Thyroid gland (tissue), 4 donors: ENCODE data around the gene SLC25A30. TPM values are rescaled to one million over a fixed set of nuclear protein-coding genes. Genes with fewer than 3 reads are reported as not detected.

Experiments used
- DNase-seq, 2 donors: peaks; one replicate each; pipeline ENCODE4 v3.0.0-alpha.2; 2019
- H3K27ac ChIP-seq, 3 donors: fragments of 200-600 bp; sonication (generic); 1 replicate in 2 of 3; 2 replicates in 1 of 3; pipeline ENCODE4 v1.5.1; 2016 to 2019; ENCODE audit warnings: mild to moderate bottlenecking in 1 of 3, moderate library complexity in 1 of 3
- H3K27me3 ChIP-seq: fragments of 200-600 bp; sonication (generic); one replicate; pipeline ENCODE4 v1.5.1; 2019
- H3K36me3 ChIP-seq, 2 donors: fragments of 200-600 bp; sonication (generic); one replicate each; pipeline ENCODE4 v1.5.1; 2016 to 2019
- H3K4me1 ChIP-seq, 2 donors: fragments of 200-600 bp; sonication (generic); one replicate each; pipeline ENCODE4 v1.5.1; 2017 to 2019
- H3K4me3 ChIP-seq, 3 donors: fragments of 200-600 bp; sonication (generic); replicated peaks in 1 of 3; 1 replicate in 2 of 3; 2 replicates in 1 of 3; pipeline ENCODE4 v1.5.1; 2016; ENCODE audit warnings: mild to moderate bottlenecking in 1 of 3
- H3K9me3 ChIP-seq: fragments of 200-600 bp; sonication (generic); one replicate; pipeline ENCODE4 v1.5.1; 2017
- POLR2A ChIP-seq, 2 donors: fragments of 450-650 bp; IDR thresholded peaks; one replicate each; pipeline ENCODE4 v1.6.1; 2017; ENCODE audit warnings: antibody characterized with exemption in 2 of 2, mild to moderate bottlenecking in 2 of 2, moderate library complexity in 1 of 2
- WGBS, 2 donors: methylation state at CpG; one replicate each; pipeline ENCODE4 v1.1.5; 2017; 5-methylcytosine and 5-hydroxymethylcytosine counted together
- intact Hi-C: fragments of 100-400 bp; cut with DNase I; formaldehyde crosslinking; loops from one replicate; pipeline ENCODE4 v1.15.1; 2023
- total RNA-seq, 4 donors: library from RNA; depleted of rRNA; stranded (reverse); fragments of >200 nt; gene quantifications; one replicate each; pipeline ENCODE4 v1.2.3, GENCODE V29; 2016
- TF ChIP-seq, protein P1 (sequence below), 6 experiments: fragments of 200-600 bp in 3 of 6; fragments of 450-650 bp in 3 of 6; sonication (generic) in 3 of 6; IDR thresholded peaks; one replicate each; pipeline ENCODE4 v1.5.1; 2016 to 2019; ENCODE audit warnings: antibody characterized with exemption in 6 of 6, mild to moderate bottlenecking in 2 of 6, inconsistent platforms in 1 of 6, moderate library complexity in 1 of 6

SLC25A30 gene
- total RNA-seq, 4 donors from 2014 or later, result 11.3 to 16.1 (median 15.9) TPM

DNA sequence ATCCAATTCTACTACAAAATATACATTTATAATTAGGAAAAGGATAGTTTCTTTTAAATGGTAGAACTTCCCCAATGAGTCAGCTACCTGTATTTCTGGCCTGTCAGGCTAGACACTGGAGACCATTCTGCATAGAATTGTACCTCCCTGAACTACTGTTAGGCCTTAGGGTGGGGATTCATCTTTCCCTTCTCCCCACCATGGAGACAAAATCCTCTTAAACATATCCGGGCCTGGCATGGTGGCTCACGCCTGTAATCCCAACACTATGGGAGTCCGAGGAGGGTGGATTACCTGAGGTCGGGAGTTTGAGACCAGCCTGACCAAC, 52.7 kb downstream of the SLC25A30 start:
- 98 to 100% methylated on average over 4 of the region's 4 CpGs for WGBS, 2 donors
- intact Hi-C loops, result no loop called here
- Histone ChIP-seq H3K9me3 (no peaks in the 10 kb centered on the region), H3K27me3 (no peaks in the 10 kb centered on the region), H3K36me3 (no peaks in the 10 kb centered on the region), H3K4me1 (peaks cover under 1 to 13% of the 10 kb centered on the region in 2 donors), H3K27ac (no peak overlapping the region), H3K4me3 (no peak overlapping the region)
- TF ChIP-seq, protein P1, sequence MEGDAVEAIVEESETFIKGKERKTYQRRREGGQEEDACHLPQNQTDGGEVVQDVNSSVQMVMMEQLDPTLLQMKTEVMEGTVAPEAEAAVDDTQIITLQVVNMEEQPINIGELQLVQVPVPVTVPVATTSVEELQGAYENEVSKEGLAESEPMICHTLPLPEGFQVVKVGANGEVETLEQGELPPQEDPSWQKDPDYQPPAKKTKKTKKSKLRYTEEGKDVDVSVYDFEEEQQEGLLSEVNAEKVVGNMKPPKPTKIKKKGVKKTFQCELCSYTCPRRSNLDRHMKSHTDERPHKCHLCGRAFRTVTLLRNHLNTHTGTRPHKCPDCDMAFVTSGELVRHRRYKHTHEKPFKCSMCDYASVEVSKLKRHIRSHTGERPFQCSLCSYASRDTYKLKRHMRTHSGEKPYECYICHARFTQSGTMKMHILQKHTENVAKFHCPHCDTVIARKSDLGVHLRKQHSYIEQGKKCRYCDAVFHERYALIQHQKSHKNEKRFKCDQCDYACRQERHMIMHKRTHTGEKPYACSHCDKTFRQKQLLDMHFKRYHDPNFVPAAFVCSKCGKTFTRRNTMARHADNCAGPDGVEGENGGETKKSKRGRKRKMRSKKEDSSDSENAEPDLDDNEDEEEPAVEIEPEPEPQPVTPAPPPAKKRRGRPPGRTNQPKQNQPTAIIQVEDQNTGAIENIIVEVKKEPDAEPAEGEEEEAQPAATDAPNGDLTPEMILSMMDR (IDR thresholded peaks at IDR 0.05), result no peak
- TF ChIP-seq POLR2A (IDR thresholded peaks at IDR 0.05), result no peak
- DNase-seq, result no peak

DNA sequence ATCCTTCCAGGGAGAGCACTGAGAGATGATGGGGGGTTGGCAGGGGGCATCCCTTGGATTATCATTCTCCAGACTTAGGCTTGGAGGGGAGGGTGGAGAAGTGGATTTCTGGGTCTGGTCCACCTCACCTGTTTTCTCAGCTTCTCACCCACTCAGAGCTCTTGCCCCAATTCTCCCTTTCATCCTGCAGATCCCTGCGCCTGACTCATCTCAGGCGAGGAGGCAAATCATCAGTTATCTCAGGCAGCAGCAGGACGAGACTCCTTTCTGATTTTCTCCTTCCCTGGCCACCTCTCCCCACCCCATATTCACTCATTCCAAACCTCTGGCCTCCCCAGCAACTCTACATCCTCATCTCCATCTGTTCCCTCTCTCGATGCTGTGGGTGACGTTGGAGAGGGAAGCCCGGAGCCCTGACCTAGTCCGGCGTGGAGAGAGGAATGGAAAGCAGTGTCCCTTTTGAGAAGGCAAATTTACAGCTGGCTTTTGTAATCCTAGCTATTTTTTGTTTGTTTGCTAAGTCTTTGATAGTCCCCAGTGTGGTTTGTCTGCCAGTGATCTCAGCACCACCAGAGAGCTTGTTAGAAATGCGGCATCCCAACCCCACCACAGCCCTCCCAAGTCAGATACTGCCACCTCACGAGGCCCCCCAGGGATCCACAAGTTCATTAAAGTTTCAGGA, 53.2 kb downstream of the SLC25A30 start:
- Histone ChIP-seq H3K4me3 (no peak overlapping the region), H3K27me3 (no peaks in the 10 kb centered on the region), H3K36me3 (no peaks in the 10 kb centered on the region), H3K9me3 (no peaks in the 10 kb centered on the region), H3K27ac (no peak overlapping the region), H3K4me1 (peaks cover 0 to 13% of the 10 kb centered on the region in 2 donors)
- intact Hi-C loops, result no loop called here
- 95 to 98% methylated on average over 10 of the region's 10 CpGs for WGBS, 2 donors
- no peak for TF ChIP-seq POLR2A (IDR thresholded peaks at IDR 0.05)
- TF ChIP-seq, protein P1 (IDR thresholded peaks at IDR 0.05), result no peak
- DNase-seq, result no peak

GRCh38 chr13:45362939-45363338, 55.2 kb downstream of the SLC25A30 start:
- H3K27me3 ChIP-seq, result no peaks in the 10 kb centered on the region
- intact Hi-C loops, result no loop called here
- no peak for DNase-seq
- TF ChIP-seq POLR2A (IDR thresholded peaks at IDR 0.05), result no peak
- TF ChIP-seq, protein P1 (IDR thresholded peaks at IDR 0.05), result no peak
- no peaks in the 10 kb centered on the region for H3K36me3 ChIP-seq
- no peak overlapping the region for H3K4me3 ChIP-seq
- peaks cover 0 to 5% of the 10 kb centered on the region in 2 donors for H3K4me1 ChIP-seq
- H3K27ac ChIP-seq, result no peak overlapping the region
- WGBS, 2 donors, result 87 to 100% methylated on average over 2 of the region's 2 CpGs
- no peaks in the 10 kb centered on the region for H3K9me3 ChIP-seq

DNA sequence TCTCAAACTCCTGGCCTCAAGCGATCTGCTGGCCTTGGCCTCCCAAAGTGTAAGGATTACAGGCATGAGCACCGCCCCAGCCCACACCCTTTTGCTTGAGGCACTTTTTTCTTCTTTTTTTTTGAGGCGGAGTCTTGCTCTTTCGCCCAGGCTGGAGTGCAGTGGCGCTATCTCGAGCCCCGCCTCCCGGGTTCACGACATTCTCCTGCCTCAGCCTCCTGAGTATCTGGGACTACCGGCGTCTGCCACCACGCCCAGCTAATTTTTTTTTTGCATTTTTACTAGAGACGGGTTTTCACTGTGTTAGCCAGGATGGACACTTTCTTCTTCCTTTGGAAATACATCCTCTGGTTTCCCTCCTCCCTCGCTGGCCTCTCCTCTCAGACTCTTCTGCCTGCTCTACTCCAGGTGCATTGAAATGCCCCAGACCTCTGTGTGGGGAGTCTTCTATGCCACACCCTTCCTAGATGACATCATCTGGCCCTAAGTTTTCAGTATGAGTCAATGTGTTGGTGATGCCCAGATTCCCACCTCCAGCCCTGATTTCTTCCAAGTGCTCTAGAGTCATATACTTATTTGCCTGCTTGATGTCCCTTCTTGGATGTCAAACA, 56.5 kb downstream of the SLC25A30 start:
- Histone ChIP-seq H3K4me3 (no peak overlapping the region), H3K4me1 (no peaks in the 10 kb centered on the region), H3K9me3 (no peaks in the 10 kb centered on the region), H3K27me3 (no peaks in the 10 kb centered on the region), H3K27ac (no peak overlapping the region), H3K36me3 (peaks cover 0 to 3% of the 10 kb centered on the region in 2 donors)
- 95 to 97% methylated on average over 14 of the region's 14 CpGs for WGBS, 2 donors
- no peak for TF ChIP-seq POLR2A (IDR thresholded peaks at IDR 0.05)
- TF ChIP-seq, protein P1 (IDR thresholded peaks at IDR 0.05), result no peak
- intact Hi-C loops, result no loop called here
- DNase-seq, result no peak

DNA sequence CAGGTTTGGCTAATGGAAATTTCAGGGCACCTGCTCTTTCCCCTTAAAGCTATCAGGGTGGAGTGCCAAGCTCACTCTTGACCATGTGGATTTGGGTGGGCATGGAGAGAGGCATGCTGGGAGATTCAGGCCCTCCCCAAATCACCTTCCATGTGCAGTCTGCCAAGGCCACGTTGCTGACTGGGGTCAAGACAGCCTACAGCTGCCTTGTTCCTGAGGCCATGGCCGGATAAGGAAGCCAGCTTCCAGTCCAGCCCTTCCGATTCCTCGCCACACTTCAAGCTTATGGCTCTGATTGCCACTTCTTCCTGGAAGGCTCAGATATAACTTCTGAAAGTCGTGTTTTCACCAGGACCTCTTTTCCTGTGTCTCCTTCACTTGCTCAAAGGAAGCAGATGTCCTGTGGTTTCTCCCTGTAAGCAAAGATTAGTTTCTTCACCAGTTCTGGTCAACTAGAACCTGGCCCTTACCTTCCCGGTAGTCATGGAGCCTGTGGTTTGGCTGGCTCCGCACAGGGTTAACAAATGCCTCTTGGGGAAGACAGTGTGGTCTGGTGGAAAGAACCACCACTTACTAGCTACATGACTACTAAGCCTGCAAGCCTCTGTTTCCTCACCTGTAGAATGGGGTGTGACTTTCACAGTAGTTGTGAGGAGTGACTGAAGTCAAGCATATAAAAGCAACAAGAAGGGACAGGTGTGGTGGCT, 61.1 kb downstream of the SLC25A30 start:
- peaks cover 4 to 9% of the 10 kb centered on the region in 2 donors for H3K36me3 ChIP-seq
- H3K27ac ChIP-seq, result no peak overlapping the region
- no peaks in the 10 kb centered on the region for H3K4me1 ChIP-seq
- no peaks in the 10 kb centered on the region for H3K9me3 ChIP-seq
- no peak overlapping the region for H3K4me3 ChIP-seq
- TF ChIP-seq, protein P1 (IDR thresholded peaks at IDR 0.05), result no peak
- TF ChIP-seq POLR2A (IDR thresholded peaks at IDR 0.05), result no peak
- H3K27me3 ChIP-seq, result no peaks in the 10 kb centered on the region
- intact Hi-C loops, result no loop called here
- no peak for DNase-seq
- 81 to 93% methylated on average over 7 of the region's 7 CpGs for WGBS, 2 donors
